T-cell (primary cell): ENCODE measurements around the gene C1orf198. TPM values are rescaled to one million over a fixed set of nuclear protein-coding genes. Genes with fewer than 3 reads are reported as not detected.

Source experiments
- ATAC-seq, 4 experiments: fragments of 200-7000 bp in 3 of 4; fragments of 150-1000 bp in 1 of 4; cut with Tn5 transposase; replicated peaks in 1 of 4; 1 replicate in 3 of 4; 2 replicates in 1 of 4; pipeline ENCODE4 v1.10.0; 2021; ENCODE audit warnings: moderate library complexity in 3 of 4, mild to moderate bottlenecking in 2 of 4, moderate number of reproducible peaks in 1 of 4
- CTCF ChIA-PET, 2 donors: fragments of 300-600 bp; sonication (Branson Sonifier 250); formaldehyde crosslinking; loops; one replicate each; lab custom pipeline; 2022; ENCODE audit warnings: antibody characterized with exemption in 2 of 2; lab: Charles Lee
- POLR2A ChIA-PET, 2 donors: fragments of 300-600 bp; sonication (Branson Sonifier 250); formaldehyde crosslinking; loops; one replicate each; lab custom pipeline; 2022; ENCODE audit warnings: antibody characterized with exemption in 2 of 2; lab: Charles Lee
- DNase-seq, 35 experiments: peaks; one replicate each; pipeline versions ENCODE4 v3.0.0 to v3.0.0-alpha.2; 2013 to 2023
- H3K27ac ChIP-seq: one replicate; pipeline ENCODE4 v1.5.1; 2013; ENCODE audit warnings: low read length
- H3K27me3 ChIP-seq, 2 experiments: replicated peaks in 1 of 2; 1 replicate in 1 of 2; 2 replicates in 1 of 2; pipeline versions ENCODE4 v1.6.1 to v1.7.0; 2013; ENCODE audit warnings: low read length in 1 of 2, mixed read lengths in 1 of 2; ENCODE audit not compliant: control insufficient read depth in 2 of 2, insufficient read depth in 2 of 2; ENCODE audit errors: extremely low read depth in 1 of 2
- H3K36me3 ChIP-seq, 2 donors: 1 replicate in 1 of 2; 2 replicates in 1 of 2; pipeline versions ENCODE4 v1.6.1 to v1.7.0; 2013; ENCODE audit warnings: low read length in 1 of 2; ENCODE audit not compliant: control insufficient read depth in 2 of 2, insufficient read depth in 1 of 2; ENCODE audit errors: extremely low read depth in 1 of 2
- H3K4me1 ChIP-seq, 2 experiments: 1 replicate in 1 of 2; 2 replicates in 1 of 2; pipeline versions ENCODE4 v1.6.1 to v1.7.0; 2013; ENCODE audit warnings: low read length in 2 of 2, mixed read lengths in 1 of 2; ENCODE audit not compliant: insufficient read depth in 2 of 2, control insufficient read depth in 1 of 2; ENCODE audit errors: extremely low read depth in 1 of 2
- H3K4me3 ChIP-seq, 2 donors: 1 replicate in 1 of 2; 2 replicates in 1 of 2; pipeline versions ENCODE4 v1.5.1 to v1.7.0; 2013; ENCODE audit warnings: mild to moderate bottlenecking in 2 of 2, low read length in 1 of 2, moderate library complexity in 1 of 2; ENCODE audit not compliant: control insufficient read depth in 1 of 2; ENCODE audit errors: extremely low read depth in 1 of 2
- H3K9me3 ChIP-seq: 2 replicates; pipeline ENCODE4 v1.7.0; 2013
- H3K27ac Mint-ChIP-seq, 2 donors: one replicate each; pipeline ENCODE4 v1.8.0; 2020 to 2021; ENCODE audit warnings: mild to moderate bottlenecking in 2 of 2, mixed read lengths in 2 of 2
- H3K27me3 Mint-ChIP-seq, 2 donors: one replicate each; pipeline ENCODE4 v1.8.0; 2021 to 2022; ENCODE audit warnings: mixed read lengths in 2 of 2
- H3K36me3 Mint-ChIP-seq: one replicate; pipeline ENCODE4 v1.8.0; 2021; ENCODE audit warnings: mixed read lengths
- H3K4me1 Mint-ChIP-seq, 3 donors: one replicate each; pipeline ENCODE4 v1.8.0; 2020 to 2022; ENCODE audit warnings: mixed read lengths in 3 of 3, mild to moderate bottlenecking in 1 of 3
- H3K4me3 Mint-ChIP-seq, 3 donors: one replicate each; pipeline ENCODE4 v1.8.0; 2020 to 2022; ENCODE audit warnings: mild to moderate bottlenecking in 3 of 3, mixed read lengths in 3 of 3, moderate library complexity in 3 of 3
- H3K9me3 Mint-ChIP-seq, 3 donors: one replicate each; pipeline ENCODE4 v1.8.0; 2020 to 2022; ENCODE audit warnings: mixed read lengths in 3 of 3
- WGBS: methylation state at CpG from one replicate; pipeline ENCODE4 v1.1.5; 2013; ENCODE audit warnings: missing lambda C conversion rate; ENCODE audit not compliant: insufficient coverage; 5-methylcytosine and 5-hydroxymethylcytosine counted together
- total RNA-seq, 35 experiments: library from RNA in 6 of 35; stranded (reverse) in 6 of 35; fragments of 120-200 nt in 1 of 35; gene quantifications; one replicate each; pipeline versions ENCODE4 v1.2.1 to v1.2.4 and lab custom pipeline; 2013 to 2026

The C1orf198 gene
- total RNA-seq, 5 donors from 2014 or later (not counting 1 experiment from before 2014, with no cell fraction given) = 3.6 to 5.9 (median 5.6) TPM

GRCh38 chr1:230895452-230895851, 27.1 kb upstream of the C1orf198 start:
- Histone ChIP-seq H3K4me1 (no peaks in the 10 kb centered on the region), H3K9me3 (no peaks in the 10 kb centered on the region), H3K4me3 (no peak overlapping the region), H3K27ac (no peak overlapping the region), H3K36me3 (no peaks in the 10 kb centered on the region), H3K27me3 (peaks cover 0 to under 1% of the 10 kb centered on the region in 2 experiments)
- Mint-ChIP-seq H3K9me3 (no peaks in the 10 kb centered on the region), H3K36me3 (no peaks in the 10 kb centered on the region), H3K27me3 (peaks cover 4 to 6% of the 10 kb centered on the region in 2 donors), H3K27ac (no peak overlapping the region), H3K4me3 (no peak overlapping the region), H3K4me1 (no peaks in the 10 kb centered on the region)
- WGBS = no CpG with 5 or more reads among the region's 2 CpGs
- ChIA-PET POLR2A (no interaction called here), CTCF (no interaction called here)
- ATAC-seq = no peak
- DNase-seq = no peak

DNA sequence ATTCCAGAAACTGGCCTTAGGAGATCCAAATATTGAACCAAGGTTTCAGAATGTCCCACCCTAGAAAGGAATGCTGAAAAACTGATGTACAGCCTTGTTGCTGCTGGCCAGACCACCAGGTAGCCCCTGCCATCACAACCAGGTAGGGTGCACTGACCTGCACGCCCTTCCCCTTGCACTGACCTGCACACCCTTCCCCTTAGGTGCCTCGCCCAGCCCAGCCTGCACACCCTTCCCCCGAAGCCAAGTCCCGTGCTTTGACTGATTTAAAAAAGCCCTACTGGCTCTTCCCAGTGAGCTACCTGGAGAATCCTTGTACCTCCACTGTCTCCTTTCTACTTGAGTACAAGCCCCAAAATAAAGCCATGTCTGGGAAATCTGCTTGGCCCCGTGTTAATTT, 26.3 kb upstream of the C1orf198 start:
- Histone ChIP-seq H3K36me3 (no peaks in the 10 kb centered on the region), H3K9me3 (no peaks in the 10 kb centered on the region), H3K27ac (no peak overlapping the region), H3K27me3 (peaks cover 0 to 5% of the 10 kb centered on the region in 2 experiments), H3K4me1 (no peaks in the 10 kb centered on the region), H3K4me3 (no peak overlapping the region)
- Mint-ChIP-seq H3K4me3 (no peak overlapping the region), H3K27me3 (peaks cover 4 to 6% of the 10 kb centered on the region in 2 donors), H3K4me1 (no peaks in the 10 kb centered on the region), H3K27ac (no peak overlapping the region), H3K9me3 (no peaks in the 10 kb centered on the region), H3K36me3 (no peaks in the 10 kb centered on the region)
- WGBS = 64% methylated on average over 5 of the region's 5 CpGs
- DNase-seq = no peak
- ATAC-seq = no peak
- ChIA-PET CTCF (no interaction called here), POLR2A (no interaction called here)

- CTCF ChIA-PET = no interaction called here
- no peak overlapping the region for H3K4me3 ChIP-seq
- no peak overlapping the region for H3K4me3 Mint-ChIP-seq
- H3K36me3 Mint-ChIP-seq = no peaks in the 10 kb centered on the region
- H3K4me1 ChIP-seq = no peaks in the 10 kb centered on the region
- H3K27me3 Mint-ChIP-seq = peaks cover 5 to 8% of the 10 kb centered on the region in 2 donors
- POLR2A ChIA-PET = no interaction called here
- DNase-seq = no peak
- no peaks in the 10 kb centered on the region for H3K9me3 ChIP-seq
- H3K27ac ChIP-seq = no peak overlapping the region
- no peaks in the 10 kb centered on the region for H3K4me1 Mint-ChIP-seq
- no peak overlapping the region for H3K27ac Mint-ChIP-seq
- peaks cover 0 to 6% of the 10 kb centered on the region in 2 experiments for H3K27me3 ChIP-seq
- 100% methylated on average over 4 of the region's 6 CpGs for WGBS
- no peak for ATAC-seq
- H3K9me3 Mint-ChIP-seq = no peaks in the 10 kb centered on the region
- no peaks in the 10 kb centered on the region for H3K36me3 ChIP-seq
Measured at GRCh38 chr1:230894032-230894431, 25.7 kb upstream of the C1orf198 start.

DNA sequence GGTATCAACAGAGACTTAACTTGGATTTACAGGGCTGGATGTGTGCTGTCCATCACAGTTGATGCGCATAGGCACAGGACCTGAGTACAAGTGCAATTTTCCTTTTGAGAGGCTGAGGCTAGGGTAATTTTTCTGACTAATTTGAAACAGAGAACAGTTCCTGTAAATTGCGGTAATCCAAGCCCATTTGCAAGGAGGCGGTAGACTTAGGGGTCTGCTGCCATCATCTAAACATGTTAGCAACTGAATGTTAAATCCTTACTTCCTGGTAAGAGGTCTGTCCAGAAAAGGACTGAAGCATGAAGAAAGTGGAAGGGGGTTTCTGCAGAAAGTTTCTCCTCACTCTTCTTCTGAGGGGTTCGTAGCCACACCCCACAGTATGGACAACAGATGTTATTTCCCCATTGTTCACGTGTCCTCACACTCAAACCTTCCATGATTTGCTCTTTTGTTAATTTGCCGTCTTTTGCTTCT, 23.7 kb upstream of the C1orf198 start:
- no peak overlapping the region for H3K27ac Mint-ChIP-seq

DNA sequence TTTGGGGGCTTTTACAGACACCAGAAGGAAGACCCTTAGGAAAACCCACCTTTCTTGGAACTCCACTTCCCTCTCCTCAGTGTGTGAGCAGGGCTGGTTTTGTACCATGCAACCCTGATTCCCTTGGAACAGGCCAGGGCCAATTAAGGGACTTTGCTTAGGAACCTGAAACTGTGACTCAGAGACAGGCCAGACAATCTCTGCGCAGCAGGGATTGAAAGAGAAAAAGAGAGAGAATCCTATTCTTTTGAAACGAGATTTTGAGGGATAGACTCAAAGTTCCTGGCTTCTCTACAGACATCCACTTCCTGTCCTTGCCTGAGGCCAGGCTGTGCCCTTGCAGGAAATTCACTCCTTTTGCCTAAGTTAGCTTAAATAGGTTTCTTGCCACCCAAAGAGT, 23.1 kb upstream of the C1orf198 start:
- peaks cover 0 to 13% of the 10 kb centered on the region in 2 experiments for H3K27me3 ChIP-seq
- no peak overlapping the region for H3K27ac ChIP-seq
- ATAC-seq (no peak), DNase-seq (no peak)
- Mint-ChIP-seq H3K9me3 (no peaks in the 10 kb centered on the region), H3K4me1 (no peaks in the 10 kb centered on the region), H3K4me3 (no peak overlapping the region), H3K27ac (no peak overlapping the region), H3K27me3 (peaks cover 17 to 18% of the 10 kb centered on the region in 2 donors), H3K36me3 (no peaks in the 10 kb centered on the region)
- POLR2A ChIA-PET = interaction anchor here (0.6 to 0.7 kb wide), 2 partner anchors 34 to 623 kb away, joined by 3 read pairs; no protein-coding TSS in a partner anchor
- no peak overlapping the region for H3K4me3 ChIP-seq
- no peaks in the 10 kb centered on the region for H3K36me3 ChIP-seq
- no peaks in the 10 kb centered on the region for H3K9me3 ChIP-seq
- no CpG with 5 or more reads among the region's 2 CpGs for WGBS
- CTCF ChIA-PET = no interaction called here
- no peaks in the 10 kb centered on the region for H3K4me1 ChIP-seq

More for the DNA sequence above, 23.7 kb upstream of the C1orf198 start:
- Histone ChIP-seq H3K4me1 (no peaks in the 10 kb centered on the region), H3K9me3 (no peaks in the 10 kb centered on the region), H3K36me3 (no peaks in the 10 kb centered on the region), H3K27me3 (peaks cover 0 to 12% of the 10 kb centered on the region in 2 experiments), H3K4me3 (no peak overlapping the region), H3K27ac (no peak overlapping the region)
- ATAC-seq (no peak), DNase-seq (no peak)
- WGBS = 78% methylated on average over 4 of the region's 6 CpGs
- Mint-ChIP-seq H3K9me3 (no peaks in the 10 kb centered on the region), H3K4me3 (no peak overlapping the region), H3K4me1 (no peaks in the 10 kb centered on the region), H3K36me3 (no peaks in the 10 kb centered on the region), H3K27me3 (peaks cover 15 to 18% of the 10 kb centered on the region in 2 donors)
- POLR2A ChIA-PET = interaction anchor here in 1 of 2 donors (0.7 kb wide), 1 partner anchor 33 kb away, joined by 3 read pairs; no protein-coding TSS in a partner anchor
- CTCF ChIA-PET = no interaction called here

GRCh38 chr1:230884646-230885045, 16.3 kb upstream of the C1orf198 start:
- DNase-seq (no peak), ATAC-seq (no peak)
- Mint-ChIP-seq H3K27me3 (peaks cover 53 to 58% of the 10 kb centered on the region in 2 donors), H3K36me3 (peaks cover 5% of the 10 kb centered on the region), H3K9me3 (peaks cover 0 to 12% (median 2%) of the 10 kb centered on the region in 3 donors), H3K27ac (no peak overlapping the region), H3K4me1 (no peaks in the 10 kb centered on the region), H3K4me3 (no peak overlapping the region)
- WGBS = no CpG with 5 or more reads among the region's 2 CpGs
- H3K4me3 ChIP-seq = no peak overlapping the region
- H3K4me1 ChIP-seq = no peaks in the 10 kb centered on the region
- no peaks in the 10 kb centered on the region for H3K36me3 ChIP-seq
- ChIA-PET CTCF (no interaction called here), POLR2A (no interaction called here)
- no peak overlapping the region for H3K27ac ChIP-seq
- H3K27me3 ChIP-seq = peaks cover 6 to 50% of the 10 kb centered on the region in 2 experiments
- no peaks in the 10 kb centered on the region for H3K9me3 ChIP-seq
